ENCODE data around the gene KRTAP5-4.

The KRTAP5-4 gene

DNA sequence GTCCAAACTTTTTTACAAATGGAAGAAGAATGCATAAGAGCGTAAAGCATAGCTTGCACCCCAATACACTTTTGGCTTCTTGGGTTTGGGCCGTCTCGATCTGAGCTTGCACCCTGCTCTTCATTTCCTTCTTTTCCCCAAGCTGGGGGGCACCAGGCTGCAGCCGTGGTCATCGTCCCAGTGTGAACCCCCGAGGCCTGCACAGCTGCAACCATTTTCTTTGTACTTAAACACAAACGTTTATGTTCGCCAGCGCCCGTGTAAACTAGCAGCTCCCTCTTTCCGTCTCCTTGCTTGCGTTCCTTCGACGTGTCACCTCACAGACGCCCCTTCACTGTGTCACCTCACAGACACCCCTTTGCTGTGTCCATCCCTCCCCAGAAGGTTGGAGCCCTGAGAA is 17.7 kb upstream of the KRTAP5-4 start:
- no peak overlapping the region for H3K4me3 ChIP-seq (ENCODE audit: low read depth, low read length)
- no peak for DNase-seq (ENCODE audit: low read depth)
- TF ChIP-seq, protein P1, sequence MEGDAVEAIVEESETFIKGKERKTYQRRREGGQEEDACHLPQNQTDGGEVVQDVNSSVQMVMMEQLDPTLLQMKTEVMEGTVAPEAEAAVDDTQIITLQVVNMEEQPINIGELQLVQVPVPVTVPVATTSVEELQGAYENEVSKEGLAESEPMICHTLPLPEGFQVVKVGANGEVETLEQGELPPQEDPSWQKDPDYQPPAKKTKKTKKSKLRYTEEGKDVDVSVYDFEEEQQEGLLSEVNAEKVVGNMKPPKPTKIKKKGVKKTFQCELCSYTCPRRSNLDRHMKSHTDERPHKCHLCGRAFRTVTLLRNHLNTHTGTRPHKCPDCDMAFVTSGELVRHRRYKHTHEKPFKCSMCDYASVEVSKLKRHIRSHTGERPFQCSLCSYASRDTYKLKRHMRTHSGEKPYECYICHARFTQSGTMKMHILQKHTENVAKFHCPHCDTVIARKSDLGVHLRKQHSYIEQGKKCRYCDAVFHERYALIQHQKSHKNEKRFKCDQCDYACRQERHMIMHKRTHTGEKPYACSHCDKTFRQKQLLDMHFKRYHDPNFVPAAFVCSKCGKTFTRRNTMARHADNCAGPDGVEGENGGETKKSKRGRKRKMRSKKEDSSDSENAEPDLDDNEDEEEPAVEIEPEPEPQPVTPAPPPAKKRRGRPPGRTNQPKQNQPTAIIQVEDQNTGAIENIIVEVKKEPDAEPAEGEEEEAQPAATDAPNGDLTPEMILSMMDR (conservative IDR thresholded peaks at IDR 0.05; ENCODE audit: low read depth, low read length), result no peak

DNA sequence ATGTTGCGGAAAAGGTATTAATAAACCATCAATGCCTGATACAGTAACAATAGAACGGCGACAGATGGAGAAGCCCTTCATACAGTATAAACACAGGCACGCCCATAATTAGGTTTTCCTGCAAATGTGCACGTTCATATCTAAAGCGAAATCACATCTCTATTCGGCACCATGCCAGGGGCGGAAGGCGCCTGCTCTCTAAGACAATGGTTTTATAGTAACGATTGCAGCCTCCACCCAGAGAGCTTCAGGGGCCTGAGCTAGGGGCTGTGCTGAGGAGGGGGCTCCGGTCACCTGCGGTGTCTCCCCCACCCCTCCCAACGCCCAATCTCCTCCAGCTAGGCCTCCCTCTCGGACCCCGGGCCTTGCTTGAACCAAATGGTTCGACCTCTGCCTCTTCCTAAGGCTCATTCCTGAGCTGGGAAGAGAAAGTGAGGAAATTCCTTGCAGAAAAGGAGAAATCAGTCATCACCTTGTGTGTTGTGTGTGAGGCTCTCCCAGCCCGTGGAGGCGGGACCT is 17.2 kb upstream of the KRTAP5-4 start:
- H3K4me3 ChIP-seq (ENCODE audit: low read depth, low read length), result no peak overlapping the region
- DNase-seq (ENCODE audit: low read depth), result no peak
- TF ChIP-seq, protein P1 (conservative IDR thresholded peaks at IDR 0.05; ENCODE audit: low read depth, low read length), result no peak

DNA sequence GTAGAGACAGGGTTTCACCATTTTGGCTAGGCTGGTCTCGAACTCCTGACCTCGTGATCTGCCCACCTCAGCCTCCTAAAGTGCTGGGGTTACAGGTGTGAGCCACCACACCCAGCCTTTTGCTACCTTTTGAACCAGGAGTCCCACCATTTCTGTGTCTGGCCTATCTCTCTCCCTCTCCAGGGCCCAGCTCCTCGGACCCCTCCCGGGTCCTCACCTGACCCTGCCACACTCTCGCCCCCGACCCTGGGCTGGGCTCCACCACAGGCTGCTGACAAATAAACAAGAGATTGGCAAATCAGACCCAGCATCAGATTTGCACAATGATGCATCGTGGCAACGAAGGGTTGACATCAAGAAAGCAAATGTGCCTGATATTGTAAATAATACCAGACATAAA is 16.4 kb upstream of the KRTAP5-4 start:
- H3K4me3 ChIP-seq (ENCODE audit: low read depth, low read length), result no peak overlapping the region
- TF ChIP-seq, protein P1 (conservative IDR thresholded peaks at IDR 0.05; ENCODE audit: low read depth, low read length), result no peak
- DNase-seq (ENCODE audit: low read depth), result no peak

DNA sequence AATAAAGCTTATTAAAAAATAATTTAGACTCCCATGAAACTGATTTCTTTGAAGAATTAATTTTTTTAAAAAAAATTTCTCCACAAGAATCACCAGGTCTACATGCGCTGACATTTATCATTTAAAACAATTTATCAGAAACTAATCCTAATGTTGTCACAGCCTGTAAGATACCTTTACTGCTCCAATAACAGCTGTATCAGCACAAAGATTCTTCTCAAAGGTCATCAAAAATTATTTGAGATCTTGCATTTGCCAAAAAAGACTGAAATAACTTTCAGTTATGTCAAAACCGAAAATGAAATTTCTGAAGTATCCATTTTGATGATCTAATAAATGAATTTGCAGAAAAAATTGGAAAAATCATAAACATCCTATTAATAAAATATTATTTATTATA is 15.7 kb upstream of the KRTAP5-4 start:
- DNase-seq (ENCODE audit: low read depth), result no peak
- H3K4me3 ChIP-seq (ENCODE audit: low read depth, low read length), result no peak overlapping the region
- TF ChIP-seq, protein P1 (conservative IDR thresholded peaks at IDR 0.05; ENCODE audit: low read depth, low read length), result no peak

DNA sequence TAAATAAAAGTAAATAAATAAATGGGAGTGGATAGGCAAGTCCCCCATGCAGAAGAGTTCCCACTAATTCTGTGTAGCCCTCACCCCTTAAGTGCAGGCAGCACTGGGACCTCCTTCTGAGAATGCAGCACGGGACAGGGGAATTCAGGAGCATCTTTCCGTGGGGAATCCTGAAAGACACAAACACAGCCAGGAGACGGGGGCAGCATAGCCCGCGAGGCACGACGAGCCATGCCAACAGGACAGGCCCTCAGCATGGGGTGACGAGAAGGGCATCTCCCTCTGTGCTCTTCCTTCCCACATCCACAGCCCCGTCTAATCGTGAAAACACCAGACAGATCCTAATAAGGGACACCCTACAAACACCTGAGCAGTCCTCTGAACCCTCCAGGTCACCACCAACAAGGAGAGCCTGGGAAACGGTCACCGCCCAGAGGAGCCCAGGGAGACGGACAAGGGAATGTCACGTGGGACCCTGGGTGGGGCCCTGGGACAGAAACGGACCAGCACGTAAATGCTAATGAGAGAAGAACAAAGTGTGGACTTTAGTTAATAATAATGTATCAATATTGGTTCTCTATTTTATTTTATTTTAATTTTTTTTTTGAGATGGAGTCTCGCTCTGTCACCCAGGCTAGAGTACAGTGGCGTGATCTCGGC is 14.5 kb upstream of the KRTAP5-4 start:
- no peak for DNase-seq (ENCODE audit: low read depth)
- TF ChIP-seq, protein P1 (conservative IDR thresholded peaks at IDR 0.05; ENCODE audit: low read depth, low read length), result no peak
- H3K4me3 ChIP-seq (ENCODE audit: low read depth, low read length), result no peak overlapping the region

DNA sequence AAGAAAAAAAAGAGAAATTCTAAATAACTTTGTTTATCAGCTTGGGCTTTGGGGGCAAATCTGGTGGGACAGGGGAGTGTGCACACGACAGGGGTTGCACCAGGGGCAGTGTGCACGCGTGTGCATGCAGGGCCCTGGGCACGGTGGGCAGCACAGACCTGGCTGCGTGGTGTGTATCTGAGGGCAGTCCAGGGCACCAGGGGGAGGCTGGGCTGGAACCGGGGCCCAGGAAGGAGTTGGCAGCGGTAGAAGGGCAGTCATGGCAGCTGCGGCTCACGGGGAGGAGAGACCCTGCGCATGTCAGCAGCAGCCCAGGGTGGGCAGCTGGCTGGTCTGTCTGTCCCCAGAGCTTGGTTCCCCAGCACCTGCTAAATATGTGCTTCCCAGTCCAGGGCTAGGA is 11.9 kb upstream of the KRTAP5-4 start:
- DNase-seq (ENCODE audit: low read depth), result no peak
- H3K4me3 ChIP-seq (ENCODE audit: low read depth, low read length), result no peak overlapping the region
- TF ChIP-seq, protein P1 (conservative IDR thresholded peaks at IDR 0.05; ENCODE audit: low read depth, low read length), result no peak

Measured in choroid plexus epithelial cell (primary cell).